HTR-8/SVneo (cell line): ENCODE data around the gene LRP1.
A peak's percentile ranks its signal among the peaks of the same experiment; 100 is the strongest.

Experiments used
- DNase-seq: peaks from one replicate; pipeline ENCODE4 v3.0.0; 2011; ENCODE audit warnings: low spot score, mixed read lengths; ENCODE audit not compliant: insufficient read length
- FAIRE-seq: peaks from 2 replicates; lab custom pipeline; 2011; peaks lifted over from hg19 to GRCh38; lab: Jason Lieb, UNC

Gene LRP1

GRCh38 chr12:57185403-57185802, 57.1 kb downstream of the LRP1 start:
- DNase-seq, result no peak
- no peak for FAIRE-seq

- no peak for FAIRE-seq
- no peak for DNase-seq
Measured at GRCh38 chr12:57185906-57186508, 57.7 kb downstream of the LRP1 start.

- FAIRE-seq, result peak; percentile 4
- DNase-seq, result no peak
Measured at GRCh38 chr12:57187222-57188089, 59.2 kb downstream of the LRP1 start.

GRCh38 chr12:57188090-57188425, 59.8 kb downstream of the LRP1 start:
- no peak for DNase-seq
- no peak for FAIRE-seq

- FAIRE-seq, result no peak
- no peak for DNase-seq
Measured at GRCh38 chr12:57190037-57190436, 61.8 kb downstream of the LRP1 start.

GRCh38 chr12:57190821-57191220, 62.5 kb downstream of the LRP1 start:
- no peak for FAIRE-seq

GRCh38 chr12:57191410-57191809, 63.1 kb downstream of the LRP1 start:
- FAIRE-seq, result no peak
- no peak for DNase-seq

More at GRCh38 chr12:57190821-57191220, 62.5 kb downstream of the LRP1 start:
- no peak for DNase-seq

- DNase-seq, result no peak
- no peak for FAIRE-seq
Measured at GRCh38 chr12:57192920-57193319, 64.6 kb downstream of the LRP1 start.

- FAIRE-seq, result no peak
- no peak for DNase-seq
Measured at GRCh38 chr12:57193706-57194245, 65.5 kb downstream of the LRP1 start.

GRCh38 chr12:57194253-57194652, 66.0 kb downstream of the LRP1 start:
- FAIRE-seq, result no peak
- DNase-seq, result no peak

GRCh38 chr12:57195186-57195585, 66.9 kb downstream of the LRP1 start:
- no peak for DNase-seq
- FAIRE-seq, result no peak

- DNase-seq, result no peak
- no peak for FAIRE-seq
Measured at GRCh38 chr12:57195611-57196371, 67.5 kb downstream of the LRP1 start.

GRCh38 chr12:57196439-57196838, 68.2 kb downstream of the LRP1 start:
- DNase-seq (no peak), FAIRE-seq (no peak)

GRCh38 chr12:57196956-57197355, 68.7 kb downstream of the LRP1 start:
- no peak for DNase-seq
- no peak for FAIRE-seq

GRCh38 chr12:57198329-57198728, 70.0 kb downstream of the LRP1 start:
- DNase-seq, result no peak
- FAIRE-seq, result no peak

GRCh38 chr12:57199191-57199590, 70.9 kb downstream of the LRP1 start:
- no peak for FAIRE-seq
- no peak for DNase-seq

- DNase-seq (no peak), FAIRE-seq (no peak)
Measured at GRCh38 chr12:57200497-57200896, 72.2 kb downstream of the LRP1 start.

GRCh38 chr12:57201219-57201618, 72.9 kb downstream of the LRP1 start:
- FAIRE-seq (no peak), DNase-seq (no peak)

GRCh38 chr12:57201631-57202030, 73.3 kb downstream of the LRP1 start:
- no peak for DNase-seq

GRCh38 chr12:57202321-57202720, 74.0 kb downstream of the LRP1 start:
- FAIRE-seq, result no peak
- DNase-seq, result no peak

More at GRCh38 chr12:57201631-57202030, 73.3 kb downstream of the LRP1 start:
- FAIRE-seq, result no peak

- DNase-seq (no peak), FAIRE-seq (no peak)
Measured at GRCh38 chr12:57203201-57203600, 74.9 kb downstream of the LRP1 start.
